Loucy (cell line): ENCODE measurements around the gene WDSUB1.

ENCODE experiments used
- EZH2phosphoT487 ChIP-seq: fragments of 200-600 bp; IDR thresholded peaks from 2 replicates; pipeline ENCODE4 v1.6.1; 2018; ENCODE audit warnings: antibody characterized with exemption, mild to moderate bottlenecking, moderate library complexity, borderline replicate concordance
- TF ChIP-seq, protein P1 (sequence below): fragments of 200-600 bp; sonication (generic); conservative IDR thresholded peaks from 2 replicates; pipeline ENCODE4 v1.5.1; 2014; ENCODE audit warnings: mild to moderate bottlenecking, antibody characterized with exemption, low read length

DNA sequence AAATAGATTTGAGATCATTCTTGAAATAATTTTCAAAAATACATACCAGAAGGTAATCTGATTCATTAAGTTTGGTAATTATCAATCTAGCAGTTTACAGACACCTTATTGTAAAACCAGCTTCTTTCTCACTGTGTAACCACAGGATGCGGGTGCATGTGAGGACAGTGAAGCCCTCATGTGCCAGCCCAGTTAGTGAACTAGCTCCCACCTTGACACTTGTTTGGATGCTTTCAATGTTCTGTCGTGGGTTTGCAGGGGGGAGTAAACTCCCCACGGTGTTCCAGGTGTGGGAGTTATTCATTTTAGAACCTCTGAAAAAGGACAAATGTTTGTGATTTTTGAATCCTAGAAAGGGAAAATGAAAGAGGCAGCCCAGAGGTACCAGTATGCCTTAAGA is 59.0 kb downstream of the WDSUB1 start:
- TF ChIP-seq, protein P1, sequence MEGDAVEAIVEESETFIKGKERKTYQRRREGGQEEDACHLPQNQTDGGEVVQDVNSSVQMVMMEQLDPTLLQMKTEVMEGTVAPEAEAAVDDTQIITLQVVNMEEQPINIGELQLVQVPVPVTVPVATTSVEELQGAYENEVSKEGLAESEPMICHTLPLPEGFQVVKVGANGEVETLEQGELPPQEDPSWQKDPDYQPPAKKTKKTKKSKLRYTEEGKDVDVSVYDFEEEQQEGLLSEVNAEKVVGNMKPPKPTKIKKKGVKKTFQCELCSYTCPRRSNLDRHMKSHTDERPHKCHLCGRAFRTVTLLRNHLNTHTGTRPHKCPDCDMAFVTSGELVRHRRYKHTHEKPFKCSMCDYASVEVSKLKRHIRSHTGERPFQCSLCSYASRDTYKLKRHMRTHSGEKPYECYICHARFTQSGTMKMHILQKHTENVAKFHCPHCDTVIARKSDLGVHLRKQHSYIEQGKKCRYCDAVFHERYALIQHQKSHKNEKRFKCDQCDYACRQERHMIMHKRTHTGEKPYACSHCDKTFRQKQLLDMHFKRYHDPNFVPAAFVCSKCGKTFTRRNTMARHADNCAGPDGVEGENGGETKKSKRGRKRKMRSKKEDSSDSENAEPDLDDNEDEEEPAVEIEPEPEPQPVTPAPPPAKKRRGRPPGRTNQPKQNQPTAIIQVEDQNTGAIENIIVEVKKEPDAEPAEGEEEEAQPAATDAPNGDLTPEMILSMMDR = no peak
- no peak for TF ChIP-seq EZH2phosphoT487
